ENCODE results near the gene ARHGAP29.

DNA sequence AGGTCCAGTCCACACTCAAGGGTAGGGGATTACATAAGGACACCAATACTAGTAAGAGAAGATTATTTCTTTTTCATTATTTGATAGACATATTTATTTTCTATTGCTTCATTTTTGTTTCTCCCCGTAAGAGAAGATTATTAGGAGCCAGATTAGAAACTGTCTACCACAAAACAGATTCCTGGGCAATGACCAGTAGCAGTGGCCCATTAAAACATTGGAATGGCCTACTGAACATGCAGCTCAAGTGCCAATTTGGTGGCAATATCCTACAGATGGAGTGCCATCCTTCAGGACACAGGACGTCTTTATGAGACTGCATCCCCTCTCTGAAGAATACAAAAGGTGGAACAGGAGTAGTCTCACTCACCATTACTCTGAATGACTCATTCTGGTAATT lies 34.0 kb upstream of the ARHGAP29 start:
- TF ChIP-seq, protein P1, sequence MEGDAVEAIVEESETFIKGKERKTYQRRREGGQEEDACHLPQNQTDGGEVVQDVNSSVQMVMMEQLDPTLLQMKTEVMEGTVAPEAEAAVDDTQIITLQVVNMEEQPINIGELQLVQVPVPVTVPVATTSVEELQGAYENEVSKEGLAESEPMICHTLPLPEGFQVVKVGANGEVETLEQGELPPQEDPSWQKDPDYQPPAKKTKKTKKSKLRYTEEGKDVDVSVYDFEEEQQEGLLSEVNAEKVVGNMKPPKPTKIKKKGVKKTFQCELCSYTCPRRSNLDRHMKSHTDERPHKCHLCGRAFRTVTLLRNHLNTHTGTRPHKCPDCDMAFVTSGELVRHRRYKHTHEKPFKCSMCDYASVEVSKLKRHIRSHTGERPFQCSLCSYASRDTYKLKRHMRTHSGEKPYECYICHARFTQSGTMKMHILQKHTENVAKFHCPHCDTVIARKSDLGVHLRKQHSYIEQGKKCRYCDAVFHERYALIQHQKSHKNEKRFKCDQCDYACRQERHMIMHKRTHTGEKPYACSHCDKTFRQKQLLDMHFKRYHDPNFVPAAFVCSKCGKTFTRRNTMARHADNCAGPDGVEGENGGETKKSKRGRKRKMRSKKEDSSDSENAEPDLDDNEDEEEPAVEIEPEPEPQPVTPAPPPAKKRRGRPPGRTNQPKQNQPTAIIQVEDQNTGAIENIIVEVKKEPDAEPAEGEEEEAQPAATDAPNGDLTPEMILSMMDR (conservative IDR thresholded peaks at IDR 0.05; ENCODE audit: low read depth, low read length): no peak
- TF ChIP-seq EZH2phosphoT487 (IDR thresholded peaks at IDR 0.05; ENCODE audit: borderline replicate concordance, low read length) (no peak), EZH2 (IDR thresholded peaks at IDR 0.05; ENCODE audit: low read length, unreplicated experiment) (no peak)
